MM.1S (cell line): ENCODE measurements around the gene PKNOX1.

Experiments
- DNase-seq: peaks from one replicate; pipeline ENCODE4 v3.0.0-alpha.2; 2015
- H2AFZ ChIP-seq: fragments of 300-600 bp; sonication (generic); 2 replicates; pipeline ENCODE4 v1.6.0; 2016; ENCODE audit warnings: antibody characterized with exemption, low read length
- H3F3A ChIP-seq: fragments of 300-600 bp; sonication (generic); 2 replicates; pipeline ENCODE4 v1.6.1; 2016; ENCODE audit warnings: mild to moderate bottlenecking, antibody characterized with exemption, low read length, moderate library complexity, mixed read lengths; ENCODE audit not compliant: insufficient read depth
- H3K27ac ChIP-seq: fragments of 300-600 bp; sonication (generic); 2 replicates; pipeline ENCODE4 v1.5.1; 2016; ENCODE audit warnings: mild to moderate bottlenecking, low read length
- H3K27me3 ChIP-seq: fragments of 300-600 bp; sonication (generic); replicated peaks from 2 replicates; pipeline ENCODE4 v1.6.0; 2016; ENCODE audit warnings: low read length; ENCODE audit not compliant: insufficient read depth
- H3K36me3 ChIP-seq: fragments of 300-600 bp; sonication (generic); replicated peaks from 2 replicates; pipeline ENCODE4 v1.6.1; 2016; ENCODE audit warnings: mild to moderate bottlenecking, low read length, mixed read lengths; ENCODE audit not compliant: insufficient read depth
- H3K4me1 ChIP-seq: fragments of 300-600 bp; sonication (generic); 2 replicates; pipeline ENCODE4 v1.6.1; 2016; ENCODE audit warnings: low read length, mixed read lengths
- H3K4me2 ChIP-seq: fragments of 300-600 bp; sonication (generic); 2 replicates; pipeline ENCODE4 v1.6.0; 2016; ENCODE audit warnings: low read depth, low read length
- H3K4me3 ChIP-seq: fragments of 300-600 bp; sonication (generic); 2 replicates; pipeline ENCODE4 v1.5.1; 2016; ENCODE audit warnings: low read length, mixed read lengths
- H3K79me2 ChIP-seq: fragments of 300-600 bp; sonication (generic); 2 replicates; pipeline ENCODE4 v1.6.1; 2016; ENCODE audit warnings: mixed run types, low read length, mixed read lengths
- H3K9ac ChIP-seq: fragments of 300-600 bp; sonication (generic); 2 replicates; pipeline ENCODE4 v1.6.1; 2016; ENCODE audit warnings: low read length, mixed read lengths
- H3K9me2 ChIP-seq: fragments of 300-600 bp; sonication (generic); replicated peaks from 2 replicates; pipeline ENCODE4 v1.6.1; 2016; ENCODE audit warnings: mild to moderate bottlenecking, low read length, mixed read lengths; ENCODE audit not compliant: insufficient read depth
- H3K9me3 ChIP-seq: fragments of 300-600 bp; sonication (generic); replicated peaks from 2 replicates; pipeline ENCODE4 v1.6.1; 2016; ENCODE audit warnings: mild to moderate bottlenecking, low read length, mixed read lengths; ENCODE audit not compliant: insufficient read depth
- H4K20me1 ChIP-seq: fragments of 300-600 bp; sonication (generic); 2 replicates; pipeline ENCODE4 v1.6.1; 2016; ENCODE audit warnings: mild to moderate bottlenecking, low read length, moderate library complexity, mixed read lengths; ENCODE audit not compliant: insufficient read depth
- CTCF ChIP-seq: fragments of 300-600 bp; sonication (generic); IDR thresholded peaks from 2 replicates; pipeline ENCODE4 v1.5.1; 2016; ENCODE audit warnings: antibody characterized with exemption, low read length, mixed read lengths
- EZH2 ChIP-seq: fragments of 300-600 bp; sonication (generic); optimal IDR thresholded peaks from 2 replicates; pipeline ENCODE3; 2017; ENCODE audit warnings: low read depth, mild to moderate bottlenecking, antibody characterized with exemption, low read length, mixed read lengths
- EZH2phosphoT487 ChIP-seq: fragments of 300-600 bp; sonication (generic); IDR thresholded peaks from 2 replicates; pipeline ENCODE4 v1.6.1; 2018; ENCODE audit warnings: antibody characterized with exemption, low read length

The PKNOX1 gene

GRCh38 chr21:43029785-43030184 is 55.4 kb downstream of the PKNOX1 start:
- Histone ChIP-seq H2AFZ (no peak overlapping the region), H3K9ac (no peak overlapping the region), H3F3A (no peaks in the 10 kb centered on the region), H3K4me2 (no peak overlapping the region), H3K27ac (no peak overlapping the region), H3K4me3 (no peak overlapping the region), H3K36me3 (0 out of 2 replicates have a peak, but pooled peaks cover 3% of the 10 kb centered on the region), H3K79me2 (no peaks in the 10 kb centered on the region), H3K9me3 (no peaks in the 10 kb centered on the region), H3K4me1 (no peaks in the 10 kb centered on the region), H3K9me2 (no peaks in the 10 kb centered on the region), H3K27me3 (no peaks in the 10 kb centered on the region), H4K20me1 (no peaks in the 10 kb centered on the region)
- DNase-seq: no peak
- TF ChIP-seq EZH2phosphoT487 (no peak), EZH2 (no peak), CTCF (no peak)

GRCh38 chr21:43031121-43031619 is 56.8 kb downstream of the PKNOX1 start:
- Histone ChIP-seq H3K27me3 (no peaks in the 10 kb centered on the region), H3K4me3 (no peak overlapping the region), H3K27ac (no peak overlapping the region), H3K4me2 (no peak overlapping the region), H3F3A (no peaks in the 10 kb centered on the region), H3K9me2 (no peaks in the 10 kb centered on the region), H4K20me1 (no peaks in the 10 kb centered on the region), H3K36me3 (0 out of 2 replicates have a peak, but pooled peaks cover 3% of the 10 kb centered on the region), H2AFZ (no peak overlapping the region), H3K9ac (no peak overlapping the region), H3K4me1 (no peaks in the 10 kb centered on the region), H3K79me2 (no peaks in the 10 kb centered on the region), H3K9me3 (no peaks in the 10 kb centered on the region)
- DNase-seq: no peak
- TF ChIP-seq EZH2phosphoT487 (no peak), CTCF (no peak), EZH2 (no peak)

- H3K4me1 ChIP-seq: no peaks in the 10 kb centered on the region
- no peak overlapping the region for H3K9ac ChIP-seq
- no peak for DNase-seq
- H3K4me2 ChIP-seq: no peak overlapping the region
- H3K79me2 ChIP-seq: no peaks in the 10 kb centered on the region
- TF ChIP-seq EZH2 (no peak), CTCF (no peak), EZH2phosphoT487 (no peak)
- 0 out of 2 replicates have a peak, but pooled peaks cover 3% of the 10 kb centered on the region for H3K36me3 ChIP-seq
- no peaks in the 10 kb centered on the region for H4K20me1 ChIP-seq
- H3K27ac ChIP-seq: no peak overlapping the region
- no peak overlapping the region for H2AFZ ChIP-seq
- H3K9me3 ChIP-seq: no peaks in the 10 kb centered on the region
- no peaks in the 10 kb centered on the region for H3K9me2 ChIP-seq
- H3K4me3 ChIP-seq: no peak overlapping the region
- H3K27me3 ChIP-seq: no peaks in the 10 kb centered on the region
- H3F3A ChIP-seq: no peaks in the 10 kb centered on the region
Measured at GRCh38 chr21:43034101-43034500, 59.7 kb downstream of the PKNOX1 start.
